SK-N-MC (cell line): ENCODE data around the gene MMP23B.

Experiments used
- EZH2 ChIP-seq: fragments of 200-600 bp; sonication (generic); IDR thresholded peaks from one replicate; pipeline ENCODE4 v1.6.1; 2017; ENCODE audit warnings: antibody characterized with exemption
- POLR2AphosphoS5 ChIP-seq: IDR thresholded peaks from 2 replicates; pipeline ENCODE4 v1.6.1; 2012; ENCODE audit warnings: mild to moderate bottlenecking, low read depth, low read length, borderline replicate concordance

DNA sequence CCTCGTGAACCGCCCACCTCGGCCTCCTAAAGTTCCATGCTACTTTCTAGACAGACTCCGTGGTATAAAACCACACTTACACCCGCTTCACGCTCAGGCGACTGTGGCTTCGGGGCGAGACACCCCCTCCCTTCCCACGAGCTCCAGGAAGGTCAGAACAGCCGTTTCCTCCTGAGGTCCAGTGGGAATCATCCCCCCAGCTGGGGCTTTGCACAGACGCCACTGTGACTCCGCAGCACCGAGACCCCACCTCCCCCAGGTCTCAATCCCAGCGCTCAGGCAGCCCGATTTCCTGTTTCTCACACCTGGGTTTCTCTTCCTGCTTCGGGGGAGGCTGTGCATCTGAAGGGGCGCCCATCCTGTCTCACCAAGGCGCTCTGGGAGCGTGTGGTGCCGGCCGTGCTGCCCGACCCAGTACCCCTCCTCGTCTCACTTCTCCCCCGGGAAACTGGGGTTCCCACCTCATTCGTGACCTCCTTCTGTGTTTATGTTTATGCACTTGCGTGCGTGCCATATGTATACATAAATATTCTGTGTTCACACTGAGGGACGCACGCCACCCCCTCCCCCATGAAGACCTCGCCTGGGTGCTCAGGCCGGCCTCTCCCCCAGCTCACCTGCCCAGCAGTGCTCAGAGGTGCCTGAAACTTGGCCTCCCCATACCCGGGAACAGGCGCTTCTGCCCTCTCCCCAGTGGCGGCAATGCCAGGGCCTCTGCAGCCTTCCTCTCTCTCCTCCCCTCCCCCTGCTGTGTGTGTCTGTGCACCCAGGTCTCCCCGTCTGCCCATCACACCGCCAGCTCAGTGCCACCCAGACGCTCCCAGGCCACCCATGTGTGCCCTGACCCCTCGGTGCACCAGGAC lies 46.0 kb downstream of the MMP23B start:
- TF ChIP-seq POLR2AphosphoS5, result no peak
- TF ChIP-seq EZH2, result no peak
